Measurements from ENCODE around the gene BMP7.

The BMP7 gene

GRCh38 chr20:57187068-57187634 is 79.3 kb downstream of the BMP7 start:
- ATAC-seq, result no peak
- no peak for TF ChIP-seq POU6F1 (CRISPR knock-in tag; IDR thresholded peaks at IDR 0.05; ENCODE audit: borderline replicate concordance, low read depth)
- no peak for TF ChIP-seq ZNF8 (CRISPR knock-in tag; IDR thresholded peaks at IDR 0.05)
- TF ChIP-seq ZC3H10 (CRISPR knock-in tag; IDR thresholded peaks at IDR 0.05), result no peak
- no peak for TF ChIP-seq GLIS3 (CRISPR knock-in tag; IDR thresholded peaks at IDR 0.05)
- no peak for TF ChIP-seq TSHZ2 (CRISPR knock-in tag; IDR thresholded peaks at IDR 0.05)
- no peak for TF ChIP-seq ESRRG (CRISPR knock-in tag; IDR thresholded peaks at IDR 0.05)
- TF ChIP-seq ISL1 (CRISPR knock-in tag; IDR thresholded peaks at IDR 0.05), result no peak
- TF ChIP-seq TCF4 (CRISPR knock-in tag; IDR thresholded peaks at IDR 0.05; ENCODE audit: borderline replicate concordance), result no peak
- no peak for TF ChIP-seq PATZ1 (CRISPR knock-in tag; IDR thresholded peaks at IDR 0.05; ENCODE audit: borderline replicate concordance)
- no peak for TF ChIP-seq TOX (CRISPR knock-in tag; IDR thresholded peaks at IDR 0.05; ENCODE audit: borderline replicate concordance)
- TF ChIP-seq ZNF565 (CRISPR knock-in tag; conservative IDR thresholded peaks at IDR 0.05; ENCODE audit: low read depth), result no peak
- TF ChIP-seq CSRNP3 (CRISPR knock-in tag; IDR thresholded peaks at IDR 0.05), result no peak
- TF ChIP-seq ZFP3 (CRISPR knock-in tag; IDR thresholded peaks at IDR 0.05), result no peak
- no peak for TF ChIP-seq OSR1 (CRISPR knock-in tag; IDR thresholded peaks at IDR 0.05)
- TF ChIP-seq SNAI2 (CRISPR knock-in tag; IDR thresholded peaks at IDR 0.05), result no peak
- no peak for TF ChIP-seq CSDC2 (CRISPR knock-in tag; IDR thresholded peaks at IDR 0.05)
- no peak for TF ChIP-seq CREB5 (CRISPR knock-in tag; IDR thresholded peaks at IDR 0.05; ENCODE audit: low read depth)

- ATAC-seq, result no peak
- TF ChIP-seq ZFP3 (CRISPR knock-in tag; IDR thresholded peaks at IDR 0.05) (no peak), ESRRG (CRISPR knock-in tag; IDR thresholded peaks at IDR 0.05) (no peak), ZNF565 (CRISPR knock-in tag; conservative IDR thresholded peaks at IDR 0.05; ENCODE audit: low read depth) (no peak), ARNTL (CRISPR knock-in tag; IDR thresholded peaks at IDR 0.05; ENCODE audit: borderline replicate concordance, low read depth) (no peak), PATZ1 (CRISPR knock-in tag; IDR thresholded peaks at IDR 0.05; ENCODE audit: borderline replicate concordance) (no peak), ZNF70 (CRISPR knock-in tag; IDR thresholded peaks at IDR 0.05) (no peak), CREB5 (CRISPR knock-in tag; IDR thresholded peaks at IDR 0.05; ENCODE audit: low read depth) (no peak), ISL1 (CRISPR knock-in tag; IDR thresholded peaks at IDR 0.05) (no peak), PPARA (CRISPR knock-in tag; IDR thresholded peaks at IDR 0.05; ENCODE audit: borderline replicate concordance) (no peak), ZC3H10 (CRISPR knock-in tag; IDR thresholded peaks at IDR 0.05) (no peak)
Observed at GRCh38 chr20:57186192-57186591, 80.2 kb downstream of the BMP7 start.
